Stimulated activated memory B cell treated with anti-CD40 and anti-IgM and Interleukin-4, amounts not matched to agents 10 μg/mL and 1 μg/mL and 100 μg/mL, for 72 hours (primary cell): ENCODE results near the gene RUVBL1.

Source experiments
- ATAC-seq: fragments of 150-1000 bp; cut with Tn5 transposase; 2 replicates; pipeline ENCODE4 v1.10.0; 2021
- H3K27ac Mint-ChIP-seq: one replicate; pipeline ENCODE4 v1.8.0; 2022; ENCODE audit warnings: mild to moderate bottlenecking, mixed read lengths
- H3K27me3 Mint-ChIP-seq: one replicate; pipeline ENCODE4 v1.8.0; 2022; ENCODE audit warnings: mixed read lengths
- H3K36me3 Mint-ChIP-seq: one replicate; pipeline ENCODE4 v1.8.0; 2022; ENCODE audit warnings: mixed read lengths
- H3K4me1 Mint-ChIP-seq: one replicate; pipeline ENCODE4 v1.8.0; 2022; ENCODE audit warnings: mixed read lengths
- H3K4me3 Mint-ChIP-seq: one replicate; pipeline ENCODE4 v1.8.0; 2022; ENCODE audit warnings: mild to moderate bottlenecking, moderate library complexity, mixed read lengths
- H3K9me3 Mint-ChIP-seq: one replicate; pipeline ENCODE4 v1.8.0; 2022; ENCODE audit warnings: mixed read lengths

The RUVBL1 gene

GRCh38 chr3:128070898-128071591 is 52.6 kb downstream of the RUVBL1 start:
- Mint-ChIP-seq H3K27me3 (no peaks in the 10 kb centered on the region), H3K27ac (peak overlapping the region; percentile 17), H3K4me3 (no peak overlapping the region), H3K4me1 (peaks cover 13% of the 10 kb centered on the region), H3K9me3 (no peaks in the 10 kb centered on the region), H3K36me3 (peaks cover 40% of the 10 kb centered on the region)
- ATAC-seq = no peak

GRCh38 chr3:128069271-128069670 is 54.3 kb downstream of the RUVBL1 start:
- Mint-ChIP-seq H3K4me1 (no peaks in the 10 kb centered on the region), H3K9me3 (no peaks in the 10 kb centered on the region), H3K36me3 (peaks cover 51% of the 10 kb centered on the region), H3K4me3 (no peak overlapping the region), H3K27me3 (no peaks in the 10 kb centered on the region), H3K27ac (no peak overlapping the region)
- ATAC-seq = no peak

DNA sequence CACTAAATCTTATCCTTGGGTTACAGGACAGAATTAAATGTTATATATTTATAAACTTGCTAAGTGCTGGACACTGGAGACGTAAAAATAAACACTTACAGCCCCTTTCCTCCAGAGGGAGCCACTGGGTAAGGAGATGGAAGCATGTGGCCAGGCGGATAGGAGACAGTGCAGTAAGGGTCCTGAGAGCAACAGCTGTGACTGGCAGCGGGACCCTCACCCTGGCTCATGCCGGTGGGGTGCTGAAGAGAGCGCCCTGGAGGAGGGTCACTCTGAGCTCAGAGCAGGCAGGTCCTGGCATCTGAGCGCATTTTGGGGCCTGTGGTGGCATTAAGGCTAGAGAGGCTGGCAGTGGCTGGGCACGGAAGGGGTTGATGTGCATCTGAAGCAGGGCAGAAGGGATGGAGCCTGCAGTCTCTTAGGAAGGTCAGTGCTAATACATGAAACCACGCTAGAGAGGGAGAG is 55.4 kb downstream of the RUVBL1 start:
- H3K4me3 Mint-ChIP-seq = no peak overlapping the region
- H3K27ac Mint-ChIP-seq = no peak overlapping the region
- no peaks in the 10 kb centered on the region for H3K4me1 Mint-ChIP-seq
- no peaks in the 10 kb centered on the region for H3K9me3 Mint-ChIP-seq
- no peak for ATAC-seq
- H3K36me3 Mint-ChIP-seq = peaks cover 58% of the 10 kb centered on the region
- H3K27me3 Mint-ChIP-seq = no peaks in the 10 kb centered on the region

DNA sequence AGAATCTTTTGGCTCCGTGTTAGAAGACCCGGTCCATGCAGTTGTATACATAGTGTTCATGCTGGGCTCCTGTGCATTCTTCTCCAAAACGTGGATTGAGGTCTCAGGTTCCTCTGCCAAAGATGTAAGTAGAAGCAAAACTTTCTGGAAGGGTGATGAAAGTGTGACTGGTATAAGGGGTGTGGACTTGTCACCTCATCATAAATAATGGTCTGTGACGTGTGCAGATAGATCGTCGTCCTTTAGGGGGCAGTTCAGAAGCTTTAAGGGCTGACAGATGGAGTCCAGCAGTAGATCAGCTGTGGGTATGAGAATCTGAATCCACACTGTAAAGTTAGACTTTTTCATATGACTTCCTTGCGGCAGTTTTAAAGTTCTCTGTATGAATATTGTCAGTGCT is 56.1 kb downstream of the RUVBL1 start:
- no peak for ATAC-seq
- H3K27me3 Mint-ChIP-seq = no peaks in the 10 kb centered on the region
- H3K9me3 Mint-ChIP-seq = no peaks in the 10 kb centered on the region
- H3K4me1 Mint-ChIP-seq = no peaks in the 10 kb centered on the region
- H3K36me3 Mint-ChIP-seq = peaks cover 65% of the 10 kb centered on the region
- no peak overlapping the region for H3K27ac Mint-ChIP-seq
- H3K4me3 Mint-ChIP-seq = no peak overlapping the region

GRCh38 chr3:128066676-128067075 is 56.9 kb downstream of the RUVBL1 start:
- no peaks in the 10 kb centered on the region for H3K9me3 Mint-ChIP-seq
- no peak for ATAC-seq
- H3K36me3 Mint-ChIP-seq = peaks cover 70% of the 10 kb centered on the region
- H3K27ac Mint-ChIP-seq = no peak overlapping the region
- no peaks in the 10 kb centered on the region for H3K27me3 Mint-ChIP-seq
- H3K4me3 Mint-ChIP-seq = no peak overlapping the region
- peaks cover 8% of the 10 kb centered on the region for H3K4me1 Mint-ChIP-seq

DNA sequence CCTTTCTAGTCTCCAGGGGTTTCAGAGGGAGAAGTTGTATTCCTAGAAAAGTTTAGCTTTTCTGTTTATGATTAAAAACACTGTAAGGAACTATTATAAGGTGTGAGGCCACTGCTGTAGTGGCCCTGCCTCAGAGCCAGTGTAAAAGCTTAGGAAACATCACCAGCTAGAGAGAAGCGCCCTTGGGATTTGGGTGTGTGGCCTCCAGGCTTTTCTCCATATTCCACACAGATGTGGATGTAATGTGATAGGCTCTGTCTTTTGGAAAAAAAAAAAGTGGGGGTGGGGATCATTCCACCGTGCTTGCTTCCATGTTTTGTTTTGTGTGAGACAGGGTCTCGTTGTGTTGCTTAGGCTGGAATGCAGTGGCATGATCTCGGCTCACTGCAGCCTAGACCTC is 57.5 kb downstream of the RUVBL1 start:
- Mint-ChIP-seq H3K4me1 (peaks cover 12% of the 10 kb centered on the region), H3K9me3 (no peaks in the 10 kb centered on the region), H3K36me3 (peaks cover 70% of the 10 kb centered on the region), H3K4me3 (no peak overlapping the region), H3K27me3 (no peaks in the 10 kb centered on the region), H3K27ac (no peak overlapping the region)
- no peak for ATAC-seq

DNA sequence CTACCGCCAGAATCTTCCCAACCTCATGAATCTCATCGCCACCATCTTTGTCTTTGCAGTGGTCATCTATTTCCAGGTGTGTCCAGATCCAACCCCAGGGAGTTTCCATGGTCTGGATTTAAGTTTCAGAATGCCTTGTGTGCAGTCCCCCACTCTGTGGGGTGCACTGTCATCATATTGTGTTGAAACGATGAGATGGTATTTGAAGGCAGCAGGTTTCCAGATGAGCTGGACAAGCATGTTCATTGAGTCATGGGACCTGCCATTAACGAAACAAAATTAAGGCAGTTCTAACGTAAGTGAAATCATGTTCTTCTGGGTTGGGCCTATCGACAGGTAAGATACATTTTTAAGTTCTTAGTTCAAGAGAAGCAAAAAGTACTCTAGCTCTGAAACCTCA is 58.6 kb downstream of the RUVBL1 start:
- Mint-ChIP-seq H3K9me3 (no peaks in the 10 kb centered on the region), H3K36me3 (peaks cover 70% of the 10 kb centered on the region), H3K27me3 (no peaks in the 10 kb centered on the region), H3K4me3 (no peak overlapping the region), H3K4me1 (peaks cover 12% of the 10 kb centered on the region), H3K27ac (no peak overlapping the region)
- no peak for ATAC-seq

- Mint-ChIP-seq H3K4me3 (no peak overlapping the region), H3K27me3 (no peaks in the 10 kb centered on the region), H3K27ac (no peak overlapping the region), H3K36me3 (peaks cover 81% of the 10 kb centered on the region), H3K4me1 (peaks cover 12% of the 10 kb centered on the region), H3K9me3 (no peaks in the 10 kb centered on the region)
- ATAC-seq = no peak
Observed at GRCh38 chr3:128063865-128064264, 59.7 kb downstream of the RUVBL1 start.

- Mint-ChIP-seq H3K9me3 (no peaks in the 10 kb centered on the region), H3K27me3 (no peaks in the 10 kb centered on the region), H3K36me3 (peaks cover 77% of the 10 kb centered on the region), H3K4me3 (no peak overlapping the region), H3K27ac (no peak overlapping the region), H3K4me1 (peaks cover 12% of the 10 kb centered on the region)
- no peak for ATAC-seq
Observed at GRCh38 chr3:128062033-128062745, 61.4 kb downstream of the RUVBL1 start.

- no peak overlapping the region for H3K27ac Mint-ChIP-seq
- no peaks in the 10 kb centered on the region for H3K9me3 Mint-ChIP-seq
- H3K27me3 Mint-ChIP-seq = no peaks in the 10 kb centered on the region
- ATAC-seq = no peak
- peaks cover 79% of the 10 kb centered on the region for H3K36me3 Mint-ChIP-seq
- peaks cover 13% of the 10 kb centered on the region for H3K4me1 Mint-ChIP-seq
- H3K4me3 Mint-ChIP-seq = no peak overlapping the region
Observed at GRCh38 chr3:128060473-128061381, 62.9 kb downstream of the RUVBL1 start.

DNA sequence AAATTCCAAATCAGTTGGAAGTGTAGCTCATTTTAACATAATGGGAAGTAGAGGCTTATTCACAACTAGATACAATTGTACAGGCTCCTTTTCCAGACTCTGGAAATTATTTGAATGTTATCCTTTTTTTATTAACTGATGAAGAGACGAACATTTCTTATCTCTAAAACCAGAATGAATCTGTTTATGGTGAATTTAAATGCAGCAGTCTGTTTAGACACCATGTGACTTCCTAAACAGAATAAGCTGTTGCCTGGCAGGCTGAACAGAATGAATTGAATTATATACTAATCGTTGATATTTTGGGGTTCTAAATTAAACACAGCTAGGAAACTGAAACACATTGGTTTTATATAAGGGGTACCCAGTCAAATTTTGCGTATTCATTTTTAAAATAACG is 67.4 kb downstream of the RUVBL1 start:
- Mint-ChIP-seq H3K4me1 (peaks cover 39% of the 10 kb centered on the region), H3K27ac (no peak overlapping the region), H3K27me3 (no peaks in the 10 kb centered on the region), H3K9me3 (no peaks in the 10 kb centered on the region), H3K4me3 (no peak overlapping the region), H3K36me3 (peaks cover 70% of the 10 kb centered on the region)
- ATAC-seq = no peak

DNA sequence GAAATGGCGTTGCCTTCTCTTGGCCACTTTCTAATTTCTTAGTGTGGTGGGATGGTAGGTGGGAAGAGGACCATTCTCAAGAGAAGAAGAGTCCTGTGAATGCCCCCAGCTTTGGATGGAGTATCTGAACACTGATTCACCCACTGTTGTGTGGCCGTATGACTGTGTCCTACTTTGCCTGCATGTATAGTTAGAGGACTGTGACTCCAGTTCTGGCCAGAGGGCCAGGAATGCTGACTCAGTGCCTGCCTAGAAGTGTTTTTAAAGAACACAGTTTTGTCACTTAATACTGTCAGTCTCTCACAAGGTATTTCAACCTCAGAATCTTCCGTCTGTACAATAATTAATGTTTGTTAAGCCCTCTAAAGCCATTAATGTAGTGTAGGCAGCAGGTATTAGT is 69.2 kb downstream of the RUVBL1 start:
- no peaks in the 10 kb centered on the region for H3K27me3 Mint-ChIP-seq
- peak overlapping the region; percentile 84 for H3K4me3 Mint-ChIP-seq
- peaks cover 41% of the 10 kb centered on the region for H3K4me1 Mint-ChIP-seq
- no peaks in the 10 kb centered on the region for H3K9me3 Mint-ChIP-seq
- H3K36me3 Mint-ChIP-seq = peaks cover 51% of the 10 kb centered on the region
- no peak for ATAC-seq
- H3K27ac Mint-ChIP-seq = peak overlapping the region; percentile 84

GRCh38 chr3:128053614-128054013 is 70.0 kb downstream of the RUVBL1 start:
- H3K27ac Mint-ChIP-seq = peak overlapping the region; percentile 84
- no peaks in the 10 kb centered on the region for H3K27me3 Mint-ChIP-seq
- H3K4me3 Mint-ChIP-seq = peak overlapping the region; percentile 84
- no peaks in the 10 kb centered on the region for H3K9me3 Mint-ChIP-seq
- peaks cover 41% of the 10 kb centered on the region for H3K4me1 Mint-ChIP-seq
- peaks cover 44% of the 10 kb centered on the region for H3K36me3 Mint-ChIP-seq
- ATAC-seq = no peak

GRCh38 chr3:128052595-128053351 is 70.8 kb downstream of the RUVBL1 start:
- H3K4me3 Mint-ChIP-seq = peak overlapping the region; percentile 84
- H3K9me3 Mint-ChIP-seq = no peaks in the 10 kb centered on the region
- H3K4me1 Mint-ChIP-seq = peaks cover 41% of the 10 kb centered on the region
- H3K36me3 Mint-ChIP-seq = peaks cover 42% of the 10 kb centered on the region
- no peak for ATAC-seq
- H3K27ac Mint-ChIP-seq = peak overlapping the region; percentile 84
- no peaks in the 10 kb centered on the region for H3K27me3 Mint-ChIP-seq
